Mesendoderm (in vitro differentiated cells): ENCODE data around the gene TTC27.

ENCODE experiments used
- DNase-seq: peaks from one replicate; pipeline ENCODE4 v3.0.0; 2013
- H2AK5ac ChIP-seq: 2 replicates; pipeline ENCODE4 v1.6.1; 2013; ENCODE audit warnings: low read length, inconsistent platforms
- H2BK120ac ChIP-seq: 2 replicates; pipeline ENCODE4 v1.6.1; 2013; ENCODE audit warnings: low read depth, mild to moderate bottlenecking, low read length, moderate library complexity, mixed read lengths
- H2BK15ac ChIP-seq: replicated peaks from 2 replicates; pipeline ENCODE4 v1.6.1; 2013; ENCODE audit warnings: low read depth, mild to moderate bottlenecking, moderate library complexity
- H2BK5ac ChIP-seq: 2 replicates; pipeline ENCODE4 v1.6.1; 2013; ENCODE audit warnings: low read length, inconsistent platforms
- H3K18ac ChIP-seq: 2 replicates; pipeline ENCODE4 v1.6.1; 2013; ENCODE audit warnings: mild to moderate bottlenecking, low read length, mixed read lengths
- H3K23ac ChIP-seq: one replicate; pipeline ENCODE4 v1.6.1; 2013; ENCODE audit warnings: low read length
- H3K27ac ChIP-seq: 2 replicates; pipeline ENCODE4 v1.5.1; 2013; ENCODE audit warnings: low read depth, mild to moderate bottlenecking, inconsistent platforms, low read length, moderate library complexity
- H3K27me3 ChIP-seq: 2 replicates; pipeline ENCODE4 v1.6.1; 2013; ENCODE audit warnings: low read length, control low read depth, mild to moderate bottlenecking, inconsistent platforms; ENCODE audit not compliant: insufficient read depth, poor library complexity
- H3K36me3 ChIP-seq: 2 replicates; pipeline ENCODE4 v1.6.1; 2013; ENCODE audit warnings: low read length, inconsistent platforms; ENCODE audit not compliant: control insufficient read depth, insufficient read depth
- H3K4ac ChIP-seq: one replicate; pipeline ENCODE4 v1.6.1; 2013; ENCODE audit warnings: low read depth, mild to moderate bottlenecking, low read length, moderate library complexity
- H3K4me1 ChIP-seq: 2 replicates; pipeline ENCODE4 v1.6.1; 2013; ENCODE audit warnings: low read depth, low read length, inconsistent platforms; ENCODE audit not compliant: control insufficient read depth
- H3K4me2 ChIP-seq: 2 replicates; pipeline ENCODE4 v1.6.1; 2013; ENCODE audit warnings: low read length
- H3K4me3 ChIP-seq: 2 replicates; pipeline ENCODE4 v1.5.1; 2013; ENCODE audit warnings: mild to moderate bottlenecking, low read length
- H3K56ac ChIP-seq: one replicate; pipeline ENCODE4 v1.6.1; 2013; ENCODE audit warnings: low read length
- H3K79me1 ChIP-seq: 2 replicates; pipeline ENCODE4 v1.6.1; 2013; ENCODE audit warnings: low read length, inconsistent platforms
- H3K79me2 ChIP-seq: 2 replicates; pipeline ENCODE4 v1.6.1; 2013; ENCODE audit warnings: mild to moderate bottlenecking, low read length; ENCODE audit not compliant: control insufficient read depth, insufficient read depth
- H3K9ac ChIP-seq: 2 replicates; pipeline ENCODE4 v1.6.1; 2013; ENCODE audit warnings: low read length, inconsistent platforms
- H4K5ac ChIP-seq: one replicate; pipeline ENCODE4 v1.6.1; 2013; ENCODE audit warnings: low read length
- H4K8ac ChIP-seq: one replicate; pipeline ENCODE4 v1.6.1; 2013; ENCODE audit warnings: low read depth, mild to moderate bottlenecking, control low read depth, low read length, moderate library complexity
- WGBS: extraction: QIAGEN DNeasy Blood & Tissue Kit; methylation state at CpG from one replicate; pipeline ENCODE4 v1.1.7; 2013; ENCODE audit warnings: low lambda C conversion rate, missing lambda C conversion rate; ENCODE audit not compliant: insufficient coverage; ENCODE audit errors: extremely low coverage; 5-methylcytosine and 5-hydroxymethylcytosine counted together

The TTC27 gene

GRCh38 chr2:32804205-32804604 lies 176.4 kb downstream of the TTC27 start:
- H3K36me3 ChIP-seq, result no peaks in the 10 kb centered on the region
- no peak overlapping the region for H4K8ac ChIP-seq
- peaks cover 2% of the 10 kb centered on the region for H3K4me1 ChIP-seq
- H2BK5ac ChIP-seq, result no peak overlapping the region
- no peak overlapping the region for H2AK5ac ChIP-seq
- H2BK15ac ChIP-seq, result no peak overlapping the region
- no peaks in the 10 kb centered on the region for H3K79me2 ChIP-seq
- no peak overlapping the region for H2BK120ac ChIP-seq
- H3K4ac ChIP-seq, result no peak overlapping the region
- H3K18ac ChIP-seq, result no peak overlapping the region
- H3K56ac ChIP-seq, result no peak overlapping the region
- no peaks in the 10 kb centered on the region for H3K79me1 ChIP-seq
- no peak for DNase-seq
- no peak overlapping the region for H4K5ac ChIP-seq
- no peak overlapping the region for H3K4me3 ChIP-seq
- H3K27ac ChIP-seq, result no peak overlapping the region
- H3K23ac ChIP-seq, result no peak overlapping the region
- H3K4me2 ChIP-seq, result no peak overlapping the region
- H3K9ac ChIP-seq, result no peak overlapping the region
- WGBS, result no CpG with 5 or more reads among the region's 2 CpGs
- no peaks in the 10 kb centered on the region for H3K27me3 ChIP-seq

GRCh38 chr2:32805104-32806095 lies 177.6 kb downstream of the TTC27 start:
- no CpG with 5 or more reads among the region's 4 CpGs for WGBS
- Histone ChIP-seq H3K4me1 (peaks cover 2% of the 10 kb centered on the region), H3K4me3 (no peak overlapping the region), H3K27ac (no peak overlapping the region), H3K4me2 (no peak overlapping the region), H3K18ac (no peak overlapping the region), H4K5ac (no peak overlapping the region), H3K9ac (no peak overlapping the region), H2BK15ac (no peak overlapping the region), H3K27me3 (no peaks in the 10 kb centered on the region), H3K23ac (no peak overlapping the region), H3K36me3 (no peaks in the 10 kb centered on the region), H2BK5ac (no peak overlapping the region), H3K4ac (no peak overlapping the region), H3K79me1 (no peaks in the 10 kb centered on the region), H2AK5ac (no peak overlapping the region), H2BK120ac (no peak overlapping the region), H3K56ac (no peak overlapping the region), H4K8ac (no peak overlapping the region), H3K79me2 (no peaks in the 10 kb centered on the region)
- DNase-seq, result peak; percentile 79

- H3K4me2 ChIP-seq, result no peak overlapping the region
- no peaks in the 10 kb centered on the region for H3K79me2 ChIP-seq
- no peak overlapping the region for H2BK5ac ChIP-seq
- no peak overlapping the region for H3K18ac ChIP-seq
- no peak overlapping the region for H3K27ac ChIP-seq
- H3K4me3 ChIP-seq, result no peak overlapping the region
- H3K4me1 ChIP-seq, result peaks cover 2% of the 10 kb centered on the region
- no peaks in the 10 kb centered on the region for H3K27me3 ChIP-seq
- no peak overlapping the region for H4K5ac ChIP-seq
- H2BK120ac ChIP-seq, result no peak overlapping the region
- H3K4ac ChIP-seq, result no peak overlapping the region
- no peak overlapping the region for H3K9ac ChIP-seq
- no peak overlapping the region for H3K23ac ChIP-seq
- no peak overlapping the region for H3K56ac ChIP-seq
- no peaks in the 10 kb centered on the region for H3K36me3 ChIP-seq
- no peaks in the 10 kb centered on the region for H3K79me1 ChIP-seq
- no peak overlapping the region for H2AK5ac ChIP-seq
- no peak for DNase-seq
- no CpG with 5 or more reads among the region's 1 CpG for WGBS
- H4K8ac ChIP-seq, result no peak overlapping the region
- H2BK15ac ChIP-seq, result no peak overlapping the region
These were observed 179.0 kb downstream of the TTC27 start for GRCh38 chr2:32806857-32807256.

- Histone ChIP-seq H3K36me3 (no peaks in the 10 kb centered on the region), H4K5ac (no peak overlapping the region)
- no CpG with 5 or more reads among the region's 5 CpGs for WGBS
These were observed 179.8 kb downstream of the TTC27 start for GRCh38 chr2:32807662-32808061.

GRCh38 chr2:32810909-32811495 lies 183.2 kb downstream of the TTC27 start:
- H2AK5ac ChIP-seq, result no peak overlapping the region
- no peak overlapping the region for H3K56ac ChIP-seq
- no peak overlapping the region for H2BK5ac ChIP-seq
- H4K8ac ChIP-seq, result no peak overlapping the region
- H3K79me2 ChIP-seq, result no peaks in the 10 kb centered on the region
- H3K4me2 ChIP-seq, result no peak overlapping the region
- H3K27ac ChIP-seq, result no peak overlapping the region
- no peaks in the 10 kb centered on the region for H3K27me3 ChIP-seq
- no peaks in the 10 kb centered on the region for H3K4me1 ChIP-seq
- no peak overlapping the region for H2BK120ac ChIP-seq
- no peak overlapping the region for H3K4ac ChIP-seq
- no peak overlapping the region for H3K4me3 ChIP-seq
- no CpG with 5 or more reads among the region's 4 CpGs for WGBS
- H3K9ac ChIP-seq, result no peak overlapping the region
- no peaks in the 10 kb centered on the region for H3K36me3 ChIP-seq
- no peak overlapping the region for H3K23ac ChIP-seq
- no peaks in the 10 kb centered on the region for H3K79me1 ChIP-seq
- H2BK15ac ChIP-seq, result no peak overlapping the region
- no peak for DNase-seq
- H3K18ac ChIP-seq, result no peak overlapping the region
- no peak overlapping the region for H4K5ac ChIP-seq

More at GRCh38 chr2:32807662-32808061, 179.8 kb downstream of the TTC27 start:
- no peaks in the 10 kb centered on the region for H3K79me1 ChIP-seq
- no peak overlapping the region for H3K4me3 ChIP-seq
- no peak overlapping the region for H2BK120ac ChIP-seq
- H3K4me2 ChIP-seq, result no peak overlapping the region
- no peak overlapping the region for H3K27ac ChIP-seq
- H3K4me1 ChIP-seq, result peaks cover 2% of the 10 kb centered on the region
- H3K9ac ChIP-seq, result no peak overlapping the region
- H2BK15ac ChIP-seq, result no peak overlapping the region
- no peak overlapping the region for H3K23ac ChIP-seq
- H3K4ac ChIP-seq, result no peak overlapping the region
- no peaks in the 10 kb centered on the region for H3K27me3 ChIP-seq
- no peak overlapping the region for H4K8ac ChIP-seq
- no peak overlapping the region for H2AK5ac ChIP-seq
- H3K18ac ChIP-seq, result no peak overlapping the region
- DNase-seq, result no peak
- no peaks in the 10 kb centered on the region for H3K79me2 ChIP-seq
- H3K56ac ChIP-seq, result no peak overlapping the region
- H2BK5ac ChIP-seq, result no peak overlapping the region
